ENCODE measurements around the gene NRXN3.
"Not testable (repeated sequence)": the region's sequence is repeated elsewhere in the genome, so short reads cannot be mapped to it uniquely, and the experiment has no call there.

Gene NRXN3

GRCh38 chr14:79098324-79098723, 928.2 kb downstream of the NRXN3 start:
- DNase-seq (ENCODE audit: extremely low read depth in 1 of 2, low read depth in 1 of 2): no peak

- no peak for DNase-seq (ENCODE audit: extremely low read depth in 1 of 2, low read depth in 1 of 2)
Observed at GRCh38 chr14:79100578-79100977, 930.4 kb downstream of the NRXN3 start.

- DNase-seq (ENCODE audit: extremely low read depth in 1 of 2, low read depth in 1 of 2): no peak
Observed at GRCh38 chr14:79101388-79101787, 931.2 kb downstream of the NRXN3 start.

GRCh38 chr14:79103764-79104163, 933.6 kb downstream of the NRXN3 start:
- DNase-seq (ENCODE audit: extremely low read depth in 1 of 2, low read depth in 1 of 2): no peak

- DNase-seq (ENCODE audit: extremely low read depth in 1 of 2, low read depth in 1 of 2): not testable (repeated sequence)
Observed at GRCh38 chr14:79110564-79110963, 940.4 kb downstream of the NRXN3 start.

- DNase-seq (ENCODE audit: extremely low read depth in 1 of 2, low read depth in 1 of 2): no peak
Observed at GRCh38 chr14:79111987-79112501, 941.9 kb downstream of the NRXN3 start.

- DNase-seq (ENCODE audit: extremely low read depth in 1 of 2, low read depth in 1 of 2): no peak
Observed at GRCh38 chr14:79117561-79117960, 947.4 kb downstream of the NRXN3 start.

GRCh38 chr14:79118291-79118690, 948.1 kb downstream of the NRXN3 start:
- DNase-seq (ENCODE audit: extremely low read depth in 1 of 2, low read depth in 1 of 2): no peak

- no peak for DNase-seq (ENCODE audit: extremely low read depth in 1 of 2, low read depth in 1 of 2)
Observed at GRCh38 chr14:79134361-79134760, 964.2 kb downstream of the NRXN3 start.

- no peak for DNase-seq (ENCODE audit: extremely low read depth in 1 of 2, low read depth in 1 of 2)
Observed at GRCh38 chr14:79136071-79137044, 966.2 kb downstream of the NRXN3 start.

- no peak for DNase-seq (ENCODE audit: extremely low read depth in 1 of 2, low read depth in 1 of 2)
Observed at GRCh38 chr14:79137045-79137430, 966.9 kb downstream of the NRXN3 start.

- DNase-seq (ENCODE audit: extremely low read depth in 1 of 2, low read depth in 1 of 2): no peak
Observed at GRCh38 chr14:79137836-79138235, 967.7 kb downstream of the NRXN3 start.

GRCh38 chr14:79144896-79145295, 974.7 kb downstream of the NRXN3 start:
- no peak for DNase-seq (ENCODE audit: extremely low read depth in 1 of 2, low read depth in 1 of 2)

GRCh38 chr14:79150226-79150625, 980.1 kb downstream of the NRXN3 start:
- no peak for DNase-seq (ENCODE audit: extremely low read depth in 1 of 2, low read depth in 1 of 2)

- no peak for DNase-seq (ENCODE audit: extremely low read depth in 1 of 2, low read depth in 1 of 2)
Observed at GRCh38 chr14:79157369-79157768, 987.2 kb downstream of the NRXN3 start.

- DNase-seq (ENCODE audit: extremely low read depth in 1 of 2, low read depth in 1 of 2): no peak
Observed at GRCh38 chr14:79161571-79161970, 991.4 kb downstream of the NRXN3 start.

- DNase-seq (ENCODE audit: extremely low read depth in 1 of 2, low read depth in 1 of 2): no peak
Observed at GRCh38 chr14:79162833-79163232, 992.7 kb downstream of the NRXN3 start.

- no peak for DNase-seq (ENCODE audit: extremely low read depth in 1 of 2, low read depth in 1 of 2)
Observed at GRCh38 chr14:79165471-79166090, 995.4 kb downstream of the NRXN3 start.

GRCh38 chr14:79166171-79166570, 996.0 kb downstream of the NRXN3 start:
- no peak for DNase-seq (ENCODE audit: extremely low read depth in 1 of 2, low read depth in 1 of 2)

GRCh38 chr14:79167957-79168356, 997.8 kb downstream of the NRXN3 start:
- DNase-seq (ENCODE audit: extremely low read depth in 1 of 2, low read depth in 1 of 2): no peak

GRCh38 chr14:79175671-79176070, 1005.5 kb downstream of the NRXN3 start:
- no peak for DNase-seq (ENCODE audit: extremely low read depth in 1 of 2, low read depth in 1 of 2)

- no peak for DNase-seq (ENCODE audit: extremely low read depth in 1 of 2, low read depth in 1 of 2)
Observed at GRCh38 chr14:79177106-79177505, 1006.9 kb downstream of the NRXN3 start.
